Upper lobe of left lung (tissue), 4 donors: ENCODE results near the gene CCDC40.

Experiments used
- EP300 ChIP-seq, 4 donors: sonication (generic); formaldehyde crosslinking; IDR thresholded peaks; one replicate each; pipeline ENCODE4 v1.5.1; 2017; ENCODE audit warnings: antibody characterized with exemption in 4 of 4, control low read depth in 2 of 4
- POLR2A ChIP-seq, 4 donors: fragments of 450-650 bp; IDR thresholded peaks; one replicate each; pipeline ENCODE4 v1.5.1; 2016 to 2017; ENCODE audit warnings: antibody characterized with exemption in 4 of 4, mild to moderate bottlenecking in 2 of 4
- POLR2AphosphoS5 ChIP-seq, 2 donors: sonication (generic); formaldehyde crosslinking; IDR thresholded peaks; one replicate each; pipeline ENCODE4 v1.5.1; 2017; ENCODE audit warnings: antibody characterized with exemption in 2 of 2
- TF ChIP-seq, protein P1 (sequence below), 6 experiments: fragments of 450-650 bp in 4 of 6; fragments of 200-600 bp in 2 of 6; sonication (generic) in 2 of 6; IDR thresholded peaks; one replicate each; pipeline ENCODE4 v1.5.1; 2016 to 2019; ENCODE audit warnings: antibody characterized with exemption in 6 of 6

DNA sequence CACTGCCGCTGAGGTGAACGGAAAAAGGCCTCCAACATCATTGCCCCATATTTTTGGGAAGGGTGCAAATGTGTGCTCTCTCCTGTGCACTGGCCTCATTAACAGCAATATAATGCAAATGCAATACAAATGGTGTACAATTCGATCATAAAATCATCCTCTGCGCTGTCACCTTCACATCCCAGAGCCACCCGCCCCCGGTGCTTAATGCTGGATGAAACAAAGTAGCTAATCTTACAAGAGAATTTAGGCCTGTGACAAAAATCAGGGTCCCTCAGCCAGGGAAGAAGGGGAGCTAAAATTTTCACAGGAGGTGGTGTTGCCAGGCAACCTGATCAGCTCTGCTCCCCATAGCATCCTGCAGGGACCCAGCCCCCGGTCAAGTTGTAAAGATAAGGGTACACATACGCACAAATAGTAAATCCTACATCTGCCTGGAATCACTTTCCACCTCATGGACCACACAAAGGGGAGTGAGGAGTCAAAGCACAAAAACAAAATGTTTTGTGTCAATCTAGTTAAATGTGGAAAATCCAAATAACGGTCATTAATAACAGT, 3.7 kb upstream of the CCDC40 start:
- TF ChIP-seq POLR2A (IDR thresholded peaks at IDR 0.05), result no peak
- TF ChIP-seq, protein P1, sequence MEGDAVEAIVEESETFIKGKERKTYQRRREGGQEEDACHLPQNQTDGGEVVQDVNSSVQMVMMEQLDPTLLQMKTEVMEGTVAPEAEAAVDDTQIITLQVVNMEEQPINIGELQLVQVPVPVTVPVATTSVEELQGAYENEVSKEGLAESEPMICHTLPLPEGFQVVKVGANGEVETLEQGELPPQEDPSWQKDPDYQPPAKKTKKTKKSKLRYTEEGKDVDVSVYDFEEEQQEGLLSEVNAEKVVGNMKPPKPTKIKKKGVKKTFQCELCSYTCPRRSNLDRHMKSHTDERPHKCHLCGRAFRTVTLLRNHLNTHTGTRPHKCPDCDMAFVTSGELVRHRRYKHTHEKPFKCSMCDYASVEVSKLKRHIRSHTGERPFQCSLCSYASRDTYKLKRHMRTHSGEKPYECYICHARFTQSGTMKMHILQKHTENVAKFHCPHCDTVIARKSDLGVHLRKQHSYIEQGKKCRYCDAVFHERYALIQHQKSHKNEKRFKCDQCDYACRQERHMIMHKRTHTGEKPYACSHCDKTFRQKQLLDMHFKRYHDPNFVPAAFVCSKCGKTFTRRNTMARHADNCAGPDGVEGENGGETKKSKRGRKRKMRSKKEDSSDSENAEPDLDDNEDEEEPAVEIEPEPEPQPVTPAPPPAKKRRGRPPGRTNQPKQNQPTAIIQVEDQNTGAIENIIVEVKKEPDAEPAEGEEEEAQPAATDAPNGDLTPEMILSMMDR (IDR thresholded peaks at IDR 0.05), result no peak
- no peak for TF ChIP-seq EP300 (IDR thresholded peaks at IDR 0.05)
- TF ChIP-seq POLR2AphosphoS5 (IDR thresholded peaks at IDR 0.05), result no peak
